GM23338 (cell line): ENCODE results near the gene ARSD. TPM values are rescaled to one million over a fixed set of nuclear protein-coding genes. Genes with fewer than 3 reads are reported as not detected.

Experiments
- ATAC-seq: fragments of 200-7000 bp; cut with Tn5 transposase; 3 replicates; pipeline ENCODE4 v1.9.1; 2020
- DNase-seq: peaks from one replicate; pipeline ENCODE4 v3.0.0-alpha.2; 2015; ENCODE audit warnings: low spot score
- H2AFZ ChIP-seq: fragments of 200-600 bp; sonication (generic); 2 replicates; pipeline ENCODE4 v1.8.0; 2016; ENCODE audit warnings: antibody characterized with exemption, mild to moderate bottlenecking, moderate library complexity
- H3F3A ChIP-seq: fragments of 200-600 bp; sonication (generic); replicated peaks from 2 replicates; pipeline ENCODE4 v1.8.0; 2017; ENCODE audit warnings: antibody characterized with exemption, mixed run types, low read depth
- H3K27ac ChIP-seq: fragments of 200-600 bp; sonication (generic); 2 replicates; pipeline ENCODE4 v1.6.1; 2016; ENCODE audit warnings: low read depth
- H3K27me3 ChIP-seq: fragments of 200-600 bp; sonication (generic); 2 replicates; pipeline ENCODE4 v1.8.0; 2016; ENCODE audit warnings: mild to moderate bottlenecking, mixed run types, moderate library complexity; ENCODE audit not compliant: insufficient read depth
- H3K36me3 ChIP-seq: fragments of 200-600 bp; sonication (generic); 2 replicates; pipeline ENCODE4 v1.8.0; 2016; ENCODE audit warnings: mild to moderate bottlenecking; ENCODE audit not compliant: insufficient read depth
- H3K4me1 ChIP-seq: fragments of 200-600 bp; sonication (generic); 2 replicates; pipeline ENCODE4 v1.8.0; 2016; ENCODE audit warnings: mild to moderate bottlenecking, moderate library complexity; ENCODE audit not compliant: insufficient read depth
- H3K4me2 ChIP-seq: fragments of 200-600 bp; sonication (generic); 2 replicates; pipeline ENCODE4 v1.7.1; 2017; ENCODE audit warnings: mixed run types
- H3K4me3 ChIP-seq: fragments of 200-600 bp; sonication (generic); 2 replicates; pipeline ENCODE4 v1.6.1; 2016; ENCODE audit warnings: mixed run types
- H3K79me2 ChIP-seq: fragments of 200-600 bp; sonication (generic); replicated peaks from 2 replicates; pipeline ENCODE4 v1.8.0; 2017; ENCODE audit warnings: mild to moderate bottlenecking; ENCODE audit not compliant: insufficient read depth
- H3K9me2 ChIP-seq: fragments of 200-600 bp; sonication (generic); 2 replicates; pipeline ENCODE4 v1.8.0; 2017; ENCODE audit not compliant: insufficient read depth
- H4K20me1 ChIP-seq: fragments of 200-600 bp; sonication (generic); replicated peaks from 2 replicates; pipeline ENCODE4 v1.8.0; 2017; ENCODE audit warnings: mild to moderate bottlenecking; ENCODE audit not compliant: insufficient read depth
- H3K27ac Mint-ChIP-seq: 2 replicates; pipeline ENCODE4 v1.8.0; 2020; ENCODE audit warnings: inconsistent platforms, mild to moderate bottlenecking, moderate library complexity, mixed read lengths
- H3K27me3 Mint-ChIP-seq: 3 replicates; pipeline ENCODE4 v1.8.0; 2022; ENCODE audit warnings: low read depth, mild to moderate bottlenecking, moderate library complexity, mixed read lengths, inconsistent platforms; ENCODE audit not compliant: insufficient read depth, poor library complexity
- H3K36me3 Mint-ChIP-seq: 3 replicates; pipeline ENCODE4 v1.8.0; 2021; ENCODE audit warnings: low read depth, mild to moderate bottlenecking, inconsistent platforms, moderate library complexity, mixed read lengths
- H3K4me1 Mint-ChIP-seq: 3 replicates; pipeline ENCODE4 v1.8.0; 2020; ENCODE audit warnings: mild to moderate bottlenecking, inconsistent platforms, mixed read lengths
- H3K4me3 Mint-ChIP-seq: 3 replicates; pipeline ENCODE4 v1.8.0; 2021; ENCODE audit warnings: moderate library complexity, mild to moderate bottlenecking, inconsistent platforms, mixed read lengths
- H3K9me3 Mint-ChIP-seq: 3 replicates; pipeline ENCODE4 v1.8.0; 2020; ENCODE audit warnings: moderate library complexity, mild to moderate bottlenecking, inconsistent platforms, mixed read lengths
- CREB1 ChIP-seq: fragments of 250-450 bp; sonication (Bioruptor Pico); IDR thresholded peaks from 2 replicates; pipeline ENCODE4 v1.5.0; 2020; ENCODE audit warnings: low read depth, mild to moderate bottlenecking, moderate library complexity
- CTCF ChIP-seq, 2 experiments: fragments of 200-600 bp in 1 of 2; sonication (generic) in 1 of 2; conservative IDR thresholded peaks; 2 replicates each; pipeline versions ENCODE4 v1.5.1 to v1.6.1; 2016 to 2017; ENCODE audit warnings: antibody characterized with exemption in 2 of 2, low read depth in 2 of 2, mild to moderate bottlenecking in 2 of 2, moderate library complexity in 1 of 2
- ETS1 ChIP-seq: IDR thresholded peaks from 2 replicates; pipeline ENCODE4 v1.6.1; 2016; ENCODE audit warnings: antibody characterized with exemption
- EZH2 ChIP-seq: fragments of 200-600 bp; sonication (generic); IDR thresholded peaks from one replicate; pipeline ENCODE4 v1.8.0; 2017; ENCODE audit warnings: antibody characterized with exemption, mild to moderate bottlenecking, low read depth; ENCODE audit not compliant: unreplicated experiment
- EZH2phosphoT487 ChIP-seq: fragments of 200-600 bp; sonication (generic); IDR thresholded peaks from one replicate; pipeline ENCODE4 v1.8.1; 2018; ENCODE audit warnings: antibody characterized with exemption; ENCODE audit not compliant: unreplicated experiment
- JUNB ChIP-seq: IDR thresholded peaks from one replicate; pipeline ENCODE4 v1.6.1; 2016; ENCODE audit warnings: antibody characterized with exemption; ENCODE audit not compliant: unreplicated experiment
- NANOG ChIP-seq: IDR thresholded peaks from 2 replicates; pipeline ENCODE4 v1.6.1; 2016; ENCODE audit warnings: antibody characterized with exemption, borderline replicate concordance
- POLR2AphosphoS5 ChIP-seq: IDR thresholded peaks from 2 replicates; pipeline ENCODE4 v1.6.1; 2016; ENCODE audit warnings: antibody characterized with exemption, low read depth
- REST ChIP-seq: IDR thresholded peaks from one replicate; pipeline ENCODE4 v1.6.1; 2018; ENCODE audit warnings: antibody characterized with exemption; ENCODE audit not compliant: unreplicated experiment
- STAT1 ChIP-seq: IDR thresholded peaks from one replicate; pipeline ENCODE4 v1.6.1; 2016; ENCODE audit warnings: antibody characterized with exemption; ENCODE audit not compliant: unreplicated experiment
- ZNF114 ChIP-seq: fragments of 250-450 bp; sonication (Bioruptor Pico); IDR thresholded peaks from 2 replicates; pipeline ENCODE4 v1.5.0; 2020; ENCODE audit warnings: mild to moderate bottlenecking, moderate library complexity
- ZNF331 ChIP-seq: fragments of 250-450 bp; sonication (Bioruptor Pico); IDR thresholded peaks from 2 replicates; pipeline ENCODE4 v1.5.0; 2020; ENCODE audit warnings: low read depth, mild to moderate bottlenecking, moderate library complexity
- ZNF462 ChIP-seq: fragments of 250-450 bp; sonication (Bioruptor Pico); IDR thresholded peaks from 2 replicates; pipeline ENCODE4 v1.5.0; 2020; ENCODE audit warnings: mild to moderate bottlenecking, moderate library complexity
- polyA plus RNA-seq: library from polyadenylated mRNA; unstranded; fragments of >200 nt; fragmentation: Nextera tagmentation; extraction: Ambion mirVana; gene quantifications from 2 replicates; pipeline ENCODE4 v1.2.1, GENCODE V29; 2016
- total RNA-seq: library from RNA; depleted of rRNA; stranded (reverse); fragments of >200 nt; shearing (Covaris generic); gene quantifications from 2 replicates; pipeline ENCODE4 v1.2.3, GENCODE V29; 2014

Gene ARSD
- total and polyA plus RNA-seq, 2 experiments from 2014 or later: 1.3 to 1.7 TPM

- Histone ChIP-seq H3K79me2 (no peaks in the 10 kb centered on the region), H3F3A (0 out of 2 replicates have a peak, but pooled peaks cover 3% of the 10 kb centered on the region), H3K27me3 (no peaks in the 10 kb centered on the region), H3K36me3 (no peaks in the 10 kb centered on the region), H2AFZ (no peak overlapping the region), H3K4me2 (no peak overlapping the region), H3K4me3 (no peak overlapping the region), H3K4me1 (peaks cover 4% of the 10 kb centered on the region; the same call in 1 of the 2 replicates), H3K9me2 (no peaks in the 10 kb centered on the region), H3K27ac (no peak overlapping the region), H4K20me1 (no peaks in the 10 kb centered on the region)
- H3K9me3 Mint-ChIP-seq: peaks cover 14% of the 10 kb centered on the region; the same call in 2 of the 3 replicates
- no peak overlapping the region for H3K27ac Mint-ChIP-seq
- TF ChIP-seq REST (no peak), EZH2 (no peak), ZNF331 (CRISPR knock-in tag) (no peak), STAT1 (no peak), EZH2phosphoT487 (no peak), ZNF114 (CRISPR knock-in tag) (no peak), CREB1 (no peak), JUNB (no peak), POLR2AphosphoS5 (no peak), ETS1 (no peak), CTCF (conservative IDR thresholded peaks at IDR 0.05; ENCODE audit: low read depth in 2 of 2) (no peak), ZNF462 (CRISPR knock-in tag) (no peak), NANOG (no peak)
- no peaks in the 10 kb centered on the region for H3K27me3 Mint-ChIP-seq
- H3K4me3 Mint-ChIP-seq: no peak overlapping the region
- H3K36me3 Mint-ChIP-seq: peaks cover 40% of the 10 kb centered on the region
- ATAC-seq: no peak
- no peak for DNase-seq
- peaks cover 17% of the 10 kb centered on the region for H3K4me1 Mint-ChIP-seq
These were observed 27.6 kb downstream of the ARSD start for GRCh38 chrX:2901367-2902036.
